H9 (cell line): ENCODE measurements around the gene FREM2. TPM values are rescaled to one million over a fixed set of nuclear protein-coding genes. Genes with fewer than 3 reads are reported as not detected.
A peak's percentile ranks its signal among the peaks of the same experiment; 100 is the strongest.

Experiments
- DNase-seq: peaks from one replicate; pipeline ENCODE4 v3.0.0-alpha.2; 2017
- H2AFZ ChIP-seq: one replicate; pipeline ENCODE4 v1.6.1; 2013; ENCODE audit warnings: mild to moderate bottlenecking, low read length, control low read depth, moderate library complexity
- H2AK5ac ChIP-seq: 2 replicates; pipeline ENCODE4 v1.6.1; 2013; ENCODE audit warnings: low read length, control low read depth, mixed read lengths; ENCODE audit not compliant: insufficient read length
- H2BK120ac ChIP-seq: one replicate; pipeline ENCODE4 v1.6.1; 2013; ENCODE audit warnings: low read depth, mild to moderate bottlenecking, low read length, control low read depth, inconsistent platforms; ENCODE audit not compliant: poor library complexity, severe bottlenecking
- H2BK12ac ChIP-seq: 2 replicates; pipeline ENCODE4 v1.6.1; 2013; ENCODE audit warnings: low read length, control low read depth, mixed read lengths, low read depth; ENCODE audit not compliant: insufficient read length
- H2BK15ac ChIP-seq: 2 replicates; pipeline ENCODE4 v1.6.1; 2013; ENCODE audit warnings: low read depth, low read length, control low read depth
- H2BK20ac ChIP-seq: one replicate; pipeline ENCODE4 v1.6.1; 2013; ENCODE audit warnings: low read depth, mild to moderate bottlenecking, low read length, control low read depth, inconsistent platforms; ENCODE audit not compliant: poor library complexity, severe bottlenecking
- H2BK5ac ChIP-seq: 2 replicates; pipeline ENCODE4 v1.6.1; 2013; ENCODE audit warnings: low read length, control low read depth, mixed read lengths; ENCODE audit not compliant: insufficient read length
- H3K14ac ChIP-seq: 2 replicates; pipeline ENCODE4 v1.6.1; 2013; ENCODE audit warnings: low read length, control low read depth; ENCODE audit not compliant: insufficient read depth
- H3K18ac ChIP-seq: 2 replicates; pipeline ENCODE4 v1.6.1; 2013; ENCODE audit warnings: low read depth, mild to moderate bottlenecking, mixed read lengths, low read length, control low read depth; ENCODE audit not compliant: insufficient read length
- H3K23ac ChIP-seq: 2 replicates; pipeline ENCODE4 v1.6.1; 2013; ENCODE audit warnings: low read length, control low read depth, mixed read lengths, low read depth; ENCODE audit not compliant: insufficient read length
- H3K23me2 ChIP-seq: 2 replicates; pipeline ENCODE4 v1.6.1; 2013; ENCODE audit warnings: low read depth, mild to moderate bottlenecking, mixed read lengths, low read length, control low read depth; ENCODE audit not compliant: insufficient read length, poor library complexity, severe bottlenecking
- H3K27ac ChIP-seq: 2 replicates; pipeline ENCODE4 v1.5.1; 2013; ENCODE audit warnings: low read length, control low read depth, mixed read lengths, low read depth; ENCODE audit not compliant: insufficient read length
- H3K27me3 ChIP-seq: 2 replicates; pipeline ENCODE4 v1.6.1; 2013; ENCODE audit warnings: low read length, control low read depth, inconsistent platforms; ENCODE audit not compliant: insufficient read depth
- H3K4ac ChIP-seq: 2 replicates; pipeline ENCODE4 v1.6.1; 2013; ENCODE audit warnings: low read depth, mild to moderate bottlenecking, control low read depth, inconsistent platforms, low read length, moderate library complexity
- H3K4me1 ChIP-seq: 2 replicates; pipeline ENCODE4 v1.6.1; 2013; ENCODE audit warnings: low read length, control low read depth, inconsistent platforms; ENCODE audit not compliant: insufficient read depth
- H3K4me2 ChIP-seq: 2 replicates; pipeline ENCODE4 v1.6.1; 2013; ENCODE audit warnings: low read length, control low read depth, mixed read lengths; ENCODE audit not compliant: insufficient read length, insufficient read depth
- H3K56ac ChIP-seq: 2 replicates; pipeline ENCODE4 v1.6.1; 2013; ENCODE audit warnings: low read depth, mild to moderate bottlenecking, mixed read lengths, low read length, control low read depth; ENCODE audit not compliant: insufficient read length
- H3K79me1 ChIP-seq: 2 replicates; pipeline ENCODE4 v1.6.1; 2013; ENCODE audit warnings: low read depth, mild to moderate bottlenecking, moderate library complexity, low read length, control low read depth, inconsistent platforms; ENCODE audit not compliant: insufficient read depth, poor library complexity, severe bottlenecking
- H3K79me2 ChIP-seq: 2 replicates; pipeline ENCODE4 v1.6.1; 2013; ENCODE audit warnings: low read length, control low read depth, inconsistent platforms; ENCODE audit not compliant: insufficient read depth
- H3K9ac ChIP-seq: 2 replicates; pipeline ENCODE4 v1.6.1; 2013; ENCODE audit warnings: low read length, control low read depth, mixed read lengths; ENCODE audit not compliant: insufficient read length; ENCODE audit errors: extremely low read depth
- H3K9me3 ChIP-seq: one replicate; pipeline ENCODE4 v1.6.1; 2013; ENCODE audit warnings: low read depth, low read length, inconsistent platforms; ENCODE audit not compliant: control insufficient read depth
- H3T11ph ChIP-seq: one replicate; pipeline ENCODE4 v1.6.1; 2013; ENCODE audit warnings: mild to moderate bottlenecking, low read length, control low read depth, inconsistent platforms
- H4K20me1 ChIP-seq: one replicate; pipeline ENCODE4 v1.6.1; 2013; ENCODE audit not compliant: control insufficient read depth, insufficient read length, insufficient read depth
- H4K5ac ChIP-seq: 2 replicates; pipeline ENCODE4 v1.6.1; 2013; ENCODE audit warnings: low read depth, mild to moderate bottlenecking, mixed read lengths, low read length, control low read depth; ENCODE audit not compliant: insufficient read length
- H4K8ac ChIP-seq: replicated peaks from 2 replicates; pipeline ENCODE4 v1.6.1; 2013; ENCODE audit warnings: low read length, control low read depth, mixed read lengths, low read depth; ENCODE audit not compliant: insufficient read length
- H4K91ac ChIP-seq: 2 replicates; pipeline ENCODE4 v1.6.1; 2013; ENCODE audit warnings: low read depth, mild to moderate bottlenecking, moderate library complexity, mixed read lengths, low read length, control low read depth; ENCODE audit not compliant: insufficient read length
- H3K27ac Mint-ChIP-seq, 3 experiments: 2 replicates in 2 of 3; 3 replicates in 1 of 3; pipeline ENCODE4 v1.8.0; 2020 to 2021; ENCODE audit warnings: mixed read lengths in 3 of 3, mild to moderate bottlenecking in 1 of 3, moderate library complexity in 1 of 3
- H3K27me3 Mint-ChIP-seq: 2 replicates; pipeline ENCODE4 v1.8.0; 2021; ENCODE audit warnings: low read depth, mild to moderate bottlenecking, moderate library complexity, mixed read lengths
- H3K36me3 Mint-ChIP-seq, 3 experiments: 2 replicates in 2 of 3; 3 replicates in 1 of 3; pipeline ENCODE4 v1.8.0; 2020 to 2021; ENCODE audit warnings: low read depth in 3 of 3, mixed read lengths in 3 of 3; ENCODE audit not compliant: insufficient read depth in 1 of 3
- H3K4me1 Mint-ChIP-seq, 2 experiments: 2 replicates each; pipeline ENCODE4 v1.8.0; 2020; ENCODE audit warnings: mixed read lengths in 2 of 2
- H3K4me3 Mint-ChIP-seq, 2 experiments: 2 replicates in 1 of 2; 3 replicates in 1 of 2; pipeline ENCODE4 v1.8.0; 2020 to 2021; ENCODE audit warnings: mild to moderate bottlenecking in 2 of 2, mixed read lengths in 2 of 2, moderate library complexity in 1 of 2
- H3K9me3 Mint-ChIP-seq, 2 experiments: 2 replicates in 1 of 2; 3 replicates in 1 of 2; pipeline ENCODE4 v1.8.0; 2020; ENCODE audit warnings: mild to moderate bottlenecking in 2 of 2, mixed read lengths in 2 of 2, moderate library complexity in 1 of 2
- WGBS: extraction: QIAGEN DNeasy Blood & Tissue Kit; methylation state at CpG from one replicate; pipeline ENCODE4 v1.1.7; 2013; ENCODE audit warnings: missing lambda C conversion rate, low lambda C conversion rate, mixed read lengths; ENCODE audit not compliant: insufficient read length; ENCODE audit errors: extremely low coverage; 5-methylcytosine and 5-hydroxymethylcytosine counted together
- total RNA-seq: library from RNA; stranded (reverse); gene quantifications from 2 replicates; pipeline ENCODE4 v1.2.1, GENCODE V29; 2021
- TF ChIP-seq, protein P1 (sequence below): fragments of 200-600 bp; sonication (generic); conservative IDR thresholded peaks from 3 replicates; pipeline ENCODE4 v1.8.0; 2021; ENCODE audit warnings: antibody characterized with exemption, mild to moderate bottlenecking

Gene FREM2
- total RNA-seq, 1 experiment from 2014 or later = 16.0 TPM

DNA sequence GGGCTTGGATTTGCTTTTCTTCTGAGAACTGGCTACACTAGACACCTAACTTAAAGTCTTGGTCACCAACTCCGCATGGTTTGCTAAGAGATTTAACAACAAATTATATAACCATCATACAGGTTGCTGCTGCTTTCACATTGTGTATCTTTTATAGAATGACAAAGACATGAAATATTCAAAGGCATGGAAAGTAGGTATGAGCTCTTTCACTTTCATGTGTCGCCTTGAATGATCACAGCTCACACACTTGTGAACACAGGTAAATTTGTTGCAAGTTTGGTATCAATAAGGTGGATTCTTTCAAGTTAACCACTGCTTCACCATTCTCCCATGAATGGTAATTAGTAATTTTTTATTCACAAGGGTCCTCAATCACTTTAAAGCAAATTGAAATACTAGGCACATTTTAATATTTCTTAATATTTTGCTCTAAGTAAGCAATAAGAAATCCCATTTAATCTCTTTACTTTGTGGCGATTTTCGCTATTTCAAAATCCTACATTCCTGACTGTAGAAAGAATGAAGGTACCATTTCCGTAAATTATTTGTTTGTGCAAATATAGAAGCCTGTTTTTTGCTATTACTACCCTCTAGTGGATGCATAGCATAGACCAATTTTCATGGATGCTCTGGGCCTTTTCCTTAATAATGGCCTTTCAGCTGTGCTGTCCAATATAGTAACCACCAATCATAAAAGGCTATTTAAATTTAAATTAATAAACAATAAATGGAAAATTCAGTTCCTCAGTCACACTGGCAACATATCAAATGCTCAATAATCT, 45.5 kb upstream of the FREM2 start:
- no peak overlapping the region for H2BK120ac ChIP-seq
- no peak overlapping the region for H3K27ac ChIP-seq
- no peaks in the 10 kb centered on the region for H3K9me3 ChIP-seq
- H4K20me1 ChIP-seq = no peaks in the 10 kb centered on the region
- no peak overlapping the region for H2AFZ ChIP-seq
- no peak overlapping the region for H2BK15ac ChIP-seq
- no peak overlapping the region for H2BK5ac ChIP-seq
- H3K4me1 ChIP-seq = 0 out of 2 replicates have a peak, but pooled peaks cover 2% of the 10 kb centered on the region
- H3K27me3 ChIP-seq = no peaks in the 10 kb centered on the region
- H4K5ac ChIP-seq = no peak overlapping the region
- no peak overlapping the region for H4K91ac ChIP-seq
- no peaks in the 10 kb centered on the region for H3K79me1 ChIP-seq
- Mint-ChIP-seq H3K27ac (no peak overlapping the region), H3K4me1 (peaks cover 3 to 16% of the 10 kb centered on the region in 2 experiments; a peak in 2 of 4 replicates), H3K27me3 (no peaks in the 10 kb centered on the region), H3K4me3 (no peak overlapping the region), H3K36me3 (no peaks in the 10 kb centered on the region), H3K9me3 (no peaks in the 10 kb centered on the region; a peak in 1 of 5 replicates)
- no peak overlapping the region for H2AK5ac ChIP-seq
- H3K56ac ChIP-seq = no peak overlapping the region
- no peak overlapping the region for H3K18ac ChIP-seq
- H3T11ph ChIP-seq = no peak overlapping the region
- TF ChIP-seq, protein P1, sequence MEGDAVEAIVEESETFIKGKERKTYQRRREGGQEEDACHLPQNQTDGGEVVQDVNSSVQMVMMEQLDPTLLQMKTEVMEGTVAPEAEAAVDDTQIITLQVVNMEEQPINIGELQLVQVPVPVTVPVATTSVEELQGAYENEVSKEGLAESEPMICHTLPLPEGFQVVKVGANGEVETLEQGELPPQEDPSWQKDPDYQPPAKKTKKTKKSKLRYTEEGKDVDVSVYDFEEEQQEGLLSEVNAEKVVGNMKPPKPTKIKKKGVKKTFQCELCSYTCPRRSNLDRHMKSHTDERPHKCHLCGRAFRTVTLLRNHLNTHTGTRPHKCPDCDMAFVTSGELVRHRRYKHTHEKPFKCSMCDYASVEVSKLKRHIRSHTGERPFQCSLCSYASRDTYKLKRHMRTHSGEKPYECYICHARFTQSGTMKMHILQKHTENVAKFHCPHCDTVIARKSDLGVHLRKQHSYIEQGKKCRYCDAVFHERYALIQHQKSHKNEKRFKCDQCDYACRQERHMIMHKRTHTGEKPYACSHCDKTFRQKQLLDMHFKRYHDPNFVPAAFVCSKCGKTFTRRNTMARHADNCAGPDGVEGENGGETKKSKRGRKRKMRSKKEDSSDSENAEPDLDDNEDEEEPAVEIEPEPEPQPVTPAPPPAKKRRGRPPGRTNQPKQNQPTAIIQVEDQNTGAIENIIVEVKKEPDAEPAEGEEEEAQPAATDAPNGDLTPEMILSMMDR = peak; percentile 50; the same call in 2 of the 3 replicates
- no peak for DNase-seq
- no peak overlapping the region for H3K14ac ChIP-seq
- no peak overlapping the region for H3K23ac ChIP-seq
- no CpG with 5 or more reads among the region's 5 CpGs for WGBS
- H3K9ac ChIP-seq = no peak overlapping the region
- no peak overlapping the region for H3K4ac ChIP-seq
- no peak overlapping the region for H2BK20ac ChIP-seq
- no peak overlapping the region for H4K8ac ChIP-seq
- H2BK12ac ChIP-seq = no peak overlapping the region
- H3K79me2 ChIP-seq = no peaks in the 10 kb centered on the region
- no peak overlapping the region for H3K4me2 ChIP-seq
- H3K23me2 ChIP-seq = no peaks in the 10 kb centered on the region
